ENCODE data around the gene XPO5.

DNA sequence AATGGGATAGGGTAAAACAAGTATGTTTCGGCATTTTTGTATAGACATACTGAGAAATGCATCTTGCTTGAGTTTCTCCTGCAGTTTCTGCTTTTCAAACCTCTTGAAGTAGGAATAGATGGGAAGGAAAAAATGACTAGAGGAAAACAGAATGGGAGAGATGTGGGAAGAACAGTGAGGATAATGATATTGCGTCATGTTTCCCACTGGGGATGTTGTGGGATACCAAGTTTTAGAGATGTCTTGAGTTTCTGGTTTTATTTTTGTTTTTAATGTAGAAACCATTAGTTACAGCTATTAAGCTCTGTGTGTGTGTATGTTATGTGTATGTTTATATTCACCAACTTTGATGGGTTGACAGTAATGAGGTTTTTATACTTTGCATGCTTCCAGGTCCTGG is 24.8 kb upstream of the XPO5 start:
- TF ChIP-seq, protein P1, sequence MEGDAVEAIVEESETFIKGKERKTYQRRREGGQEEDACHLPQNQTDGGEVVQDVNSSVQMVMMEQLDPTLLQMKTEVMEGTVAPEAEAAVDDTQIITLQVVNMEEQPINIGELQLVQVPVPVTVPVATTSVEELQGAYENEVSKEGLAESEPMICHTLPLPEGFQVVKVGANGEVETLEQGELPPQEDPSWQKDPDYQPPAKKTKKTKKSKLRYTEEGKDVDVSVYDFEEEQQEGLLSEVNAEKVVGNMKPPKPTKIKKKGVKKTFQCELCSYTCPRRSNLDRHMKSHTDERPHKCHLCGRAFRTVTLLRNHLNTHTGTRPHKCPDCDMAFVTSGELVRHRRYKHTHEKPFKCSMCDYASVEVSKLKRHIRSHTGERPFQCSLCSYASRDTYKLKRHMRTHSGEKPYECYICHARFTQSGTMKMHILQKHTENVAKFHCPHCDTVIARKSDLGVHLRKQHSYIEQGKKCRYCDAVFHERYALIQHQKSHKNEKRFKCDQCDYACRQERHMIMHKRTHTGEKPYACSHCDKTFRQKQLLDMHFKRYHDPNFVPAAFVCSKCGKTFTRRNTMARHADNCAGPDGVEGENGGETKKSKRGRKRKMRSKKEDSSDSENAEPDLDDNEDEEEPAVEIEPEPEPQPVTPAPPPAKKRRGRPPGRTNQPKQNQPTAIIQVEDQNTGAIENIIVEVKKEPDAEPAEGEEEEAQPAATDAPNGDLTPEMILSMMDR (conservative IDR thresholded peaks at IDR 0.05; ENCODE audit: low read length), result no peak
- TF ChIP-seq EZH2phosphoT487 (IDR thresholded peaks at IDR 0.05; ENCODE audit: borderline replicate concordance, low read depth, low read length), result no peak

All from OCI-LY7 (cell line).